Measurements from ENCODE around the gene PRKCH. TPM values are rescaled to one million over a fixed set of nuclear protein-coding genes. Genes with fewer than 3 reads are reported as not detected.

Gene PRKCH
- total RNA-seq, 1 experiment from 2014 or later, result 18.3 TPM

- Histone ChIP-seq H3K4me1 (0 out of 2 replicates have a peak, but pooled peaks cover 3% of the 10 kb centered on the region), H3K36me3 (ENCODE audit: control insufficient read depth, insufficient read depth, low read length) (no peaks in the 10 kb centered on the region), H3K4me3 (ENCODE audit: low read depth, low read length) (no peak overlapping the region), H3K27me3 (replicated peaks; ENCODE audit: control insufficient read depth, insufficient read depth, low read length) (no peaks in the 10 kb centered on the region), H3K9me3 (no peaks in the 10 kb centered on the region)
- no peak overlapping the region for H3K27ac Mint-ChIP-seq (ENCODE audit: unreplicated experiment)
- peaks cover 7% of the 10 kb centered on the region for H3K36me3 Mint-ChIP-seq (ENCODE audit: insufficient read depth, unreplicated experiment)
- H3K9me3 Mint-ChIP-seq (ENCODE audit: unreplicated experiment), result no peaks in the 10 kb centered on the region
- TF ChIP-seq CTCF (IDR thresholded peaks at IDR 0.05; ENCODE audit: insufficient read depth in 1 of 2, low read depth in 1 of 2, low read length in 1 of 2, severe bottlenecking in 1 of 2, unreplicated experiment in 1 of 2), result no peak
- H3K4me1 Mint-ChIP-seq (ENCODE audit: low read depth, unreplicated experiment), result no peaks in the 10 kb centered on the region
- BruUV-seq (replicated peaks), result no TSS peak
- POLR2A ChIA-PET, result no interaction called here
- CTCF ChIA-PET, result no interaction called here
- no peak for DNase-seq
- H3K4me3 Mint-ChIP-seq (ENCODE audit: unreplicated experiment), result no peak overlapping the region
- H3K27me3 Mint-ChIP-seq (ENCODE audit: insufficient read depth, unreplicated experiment), result no peaks in the 10 kb centered on the region
- intact Hi-C loops (cut with micrococcal nuclease; ENCODE audit: unreplicated experiment), result loop anchor here (5.0 kb wide), 1 partner anchor 63 kb away; no protein-coding TSS in a partner anchor
These were observed 2.6 kb downstream of the PRKCH start for GRCh38 chr14:61323970-61324369.

GRCh38 chr14:61325166-61325565, 3.8 kb downstream of the PRKCH start:
- DNase-seq, result no peak
- no peak for TF ChIP-seq CTCF (IDR thresholded peaks at IDR 0.05; ENCODE audit: insufficient read depth in 1 of 2, low read depth in 1 of 2, low read length in 1 of 2, severe bottlenecking in 1 of 2, unreplicated experiment in 1 of 2)
- Mint-ChIP-seq H3K4me3 (ENCODE audit: unreplicated experiment) (no peak overlapping the region), H3K4me1 (ENCODE audit: low read depth, unreplicated experiment) (no peaks in the 10 kb centered on the region), H3K27me3 (ENCODE audit: insufficient read depth, unreplicated experiment) (no peaks in the 10 kb centered on the region), H3K27ac (ENCODE audit: unreplicated experiment) (no peak overlapping the region), H3K9me3 (ENCODE audit: unreplicated experiment) (no peaks in the 10 kb centered on the region), H3K36me3 (ENCODE audit: insufficient read depth, unreplicated experiment) (peaks cover 7% of the 10 kb centered on the region)
- CTCF ChIA-PET, result no interaction called here
- H3K4me1 ChIP-seq, result 0 out of 2 replicates have a peak, but pooled peaks cover 3% of the 10 kb centered on the region
- H3K27me3 ChIP-seq (replicated peaks; ENCODE audit: control insufficient read depth, insufficient read depth, low read length), result no peaks in the 10 kb centered on the region
- no TSS peak for BruUV-seq (replicated peaks)
- POLR2A ChIA-PET, result no interaction called here
- no peaks in the 10 kb centered on the region for H3K36me3 ChIP-seq (ENCODE audit: control insufficient read depth, insufficient read depth, low read length)
- no peak overlapping the region for H3K4me3 ChIP-seq (ENCODE audit: low read depth, low read length)
- intact Hi-C loops (cut with micrococcal nuclease; ENCODE audit: unreplicated experiment), result no loop called here
- H3K9me3 ChIP-seq, result no peaks in the 10 kb centered on the region

- CTCF ChIA-PET, result no interaction called here
- Mint-ChIP-seq H3K27ac (ENCODE audit: unreplicated experiment) (no peak overlapping the region), H3K9me3 (ENCODE audit: unreplicated experiment) (no peaks in the 10 kb centered on the region), H3K27me3 (ENCODE audit: insufficient read depth, unreplicated experiment) (no peaks in the 10 kb centered on the region), H3K36me3 (ENCODE audit: insufficient read depth, unreplicated experiment) (peaks cover 7% of the 10 kb centered on the region), H3K4me3 (ENCODE audit: unreplicated experiment) (no peak overlapping the region), H3K4me1 (ENCODE audit: low read depth, unreplicated experiment) (no peaks in the 10 kb centered on the region)
- no peak for TF ChIP-seq CTCF (IDR thresholded peaks at IDR 0.05; ENCODE audit: insufficient read depth in 1 of 2, low read depth in 1 of 2, low read length in 1 of 2, severe bottlenecking in 1 of 2, unreplicated experiment in 1 of 2)
- BruUV-seq (replicated peaks), result no TSS peak
- H3K36me3 ChIP-seq (ENCODE audit: control insufficient read depth, insufficient read depth, low read length), result no peaks in the 10 kb centered on the region
- no peak for DNase-seq
- H3K27me3 ChIP-seq (replicated peaks; ENCODE audit: control insufficient read depth, insufficient read depth, low read length), result no peaks in the 10 kb centered on the region
- POLR2A ChIA-PET, result no interaction called here
- no peaks in the 10 kb centered on the region for H3K9me3 ChIP-seq
- intact Hi-C loops (cut with micrococcal nuclease; ENCODE audit: unreplicated experiment), result no loop called here
- no peak overlapping the region for H3K4me3 ChIP-seq (ENCODE audit: low read depth, low read length)
- H3K4me1 ChIP-seq, result 0 out of 2 replicates have a peak, but pooled peaks cover 3% of the 10 kb centered on the region
These were observed 4.8 kb downstream of the PRKCH start for GRCh38 chr14:61326146-61326545.
